PC-9 (cell line): ENCODE measurements around the gene TGM1. TPM values are rescaled to one million over a fixed set of nuclear protein-coding genes. Genes with fewer than 3 reads are reported as not detected.

Source experiments
- BruUV-seq: library from RNA; stranded (reverse); fragments of 400-500 nt; replicated peaks from 2 replicates; lab custom pipeline; 2021; lab: Mats Ljungman, UMichigan
- CTCF ChIA-PET: fragments of 300-600 bp; sonication (Branson Sonifier 250); formaldehyde crosslinking; loops from one replicate; lab custom pipeline; 2022; ENCODE audit warnings: antibody characterized with exemption; lab: Charles Lee
- POLR2A ChIA-PET: fragments of 300-600 bp; sonication (Branson Sonifier 250); formaldehyde crosslinking; loops from one replicate; lab custom pipeline; 2022; ENCODE audit warnings: antibody characterized with exemption; ENCODE audit not compliant: unreplicated experiment; lab: Charles Lee
- DNase-seq, 2 experiments: peaks; one replicate each; pipeline versions ENCODE4 v3.0.0 to v3.0.0-alpha.2; 2015 to 2022; ENCODE audit warnings: mixed read lengths in 1 of 2
- H2AFZ ChIP-seq: fragments of 200-600 bp; sonication (generic); 2 replicates; pipeline ENCODE4 v1.8.1; 2017; ENCODE audit warnings: antibody characterized with exemption
- H3F3A ChIP-seq: fragments of 200-600 bp; sonication (generic); 2 replicates; pipeline ENCODE4 v1.8.1; 2017; ENCODE audit warnings: antibody characterized with exemption, mild to moderate bottlenecking, low read depth; ENCODE audit not compliant: insufficient read depth
- H3K27ac ChIP-seq: fragments of 200-600 bp; sonication (generic); 2 replicates; pipeline ENCODE4 v1.6.1; 2016; ENCODE audit warnings: mixed run types
- H3K27me3 ChIP-seq: fragments of 200-600 bp; sonication (generic); 2 replicates; pipeline ENCODE4 v1.6.1; 2016; ENCODE audit warnings: low read depth, mixed run types; ENCODE audit not compliant: insufficient read depth
- H3K36me3 ChIP-seq: fragments of 200-600 bp; sonication (generic); 2 replicates; pipeline ENCODE4 v1.6.1; 2016; ENCODE audit warnings: low read depth, mixed run types
- H3K4me1 ChIP-seq: fragments of 200-600 bp; sonication (generic); replicated peaks from 2 replicates; pipeline ENCODE4 v1.6.1; 2016; ENCODE audit warnings: mixed run types; ENCODE audit not compliant: insufficient read depth
- H3K4me2 ChIP-seq: fragments of 200-600 bp; sonication (generic); 2 replicates; pipeline ENCODE4 v1.6.1; 2017; ENCODE audit warnings: mixed run types
- H3K4me3 ChIP-seq: fragments of 200-600 bp; sonication (generic); 2 replicates; pipeline ENCODE4 v1.6.1; 2016; ENCODE audit warnings: mixed run types
- H3K79me2 ChIP-seq: fragments of 200-600 bp; sonication (generic); 2 replicates; pipeline ENCODE4 v1.6.1; 2017; ENCODE audit warnings: low read depth, mixed run types
- H3K9me2 ChIP-seq: fragments of 200-600 bp; sonication (generic); 2 replicates; pipeline ENCODE4 v1.8.1; 2017; ENCODE audit warnings: mild to moderate bottlenecking; ENCODE audit not compliant: insufficient read depth
- H3K9me3 ChIP-seq: fragments of 200-600 bp; sonication (generic); 2 replicates; pipeline ENCODE4 v1.8.1; 2016; ENCODE audit warnings: low read depth; ENCODE audit not compliant: insufficient read depth
- H4K20me1 ChIP-seq: fragments of 200-600 bp; sonication (generic); 2 replicates; pipeline ENCODE4 v1.8.1; 2017; ENCODE audit not compliant: insufficient read depth
- EZH2 ChIP-seq: fragments of 200-600 bp; sonication (generic); IDR thresholded peaks from 2 replicates; pipeline ENCODE4 v1.8.0; 2017; ENCODE audit warnings: antibody characterized with exemption, low read depth
- intact Hi-C: fragments of 100-400 bp; cut with micrococcal nuclease; formaldehyde crosslinking; loops from one replicate; pipeline ENCODE4 v1.10.0; 2022; ENCODE audit not compliant: unreplicated experiment
- total RNA-seq: library from RNA; stranded (reverse); gene quantifications from 2 replicates; pipeline ENCODE4 v1.2.3, GENCODE V29; 2021
- TF ChIP-seq, protein P1 (sequence below): fragments of 200-600 bp; sonication (generic); conservative IDR thresholded peaks from 2 replicates; pipeline ENCODE4 v1.6.1; 2017; ENCODE audit warnings: mixed run types, antibody characterized with exemption, mild to moderate bottlenecking, moderate library complexity

The TGM1 gene
- total RNA-seq, 1 experiment from 2014 or later = 7.2 TPM

- TF ChIP-seq, protein P1, sequence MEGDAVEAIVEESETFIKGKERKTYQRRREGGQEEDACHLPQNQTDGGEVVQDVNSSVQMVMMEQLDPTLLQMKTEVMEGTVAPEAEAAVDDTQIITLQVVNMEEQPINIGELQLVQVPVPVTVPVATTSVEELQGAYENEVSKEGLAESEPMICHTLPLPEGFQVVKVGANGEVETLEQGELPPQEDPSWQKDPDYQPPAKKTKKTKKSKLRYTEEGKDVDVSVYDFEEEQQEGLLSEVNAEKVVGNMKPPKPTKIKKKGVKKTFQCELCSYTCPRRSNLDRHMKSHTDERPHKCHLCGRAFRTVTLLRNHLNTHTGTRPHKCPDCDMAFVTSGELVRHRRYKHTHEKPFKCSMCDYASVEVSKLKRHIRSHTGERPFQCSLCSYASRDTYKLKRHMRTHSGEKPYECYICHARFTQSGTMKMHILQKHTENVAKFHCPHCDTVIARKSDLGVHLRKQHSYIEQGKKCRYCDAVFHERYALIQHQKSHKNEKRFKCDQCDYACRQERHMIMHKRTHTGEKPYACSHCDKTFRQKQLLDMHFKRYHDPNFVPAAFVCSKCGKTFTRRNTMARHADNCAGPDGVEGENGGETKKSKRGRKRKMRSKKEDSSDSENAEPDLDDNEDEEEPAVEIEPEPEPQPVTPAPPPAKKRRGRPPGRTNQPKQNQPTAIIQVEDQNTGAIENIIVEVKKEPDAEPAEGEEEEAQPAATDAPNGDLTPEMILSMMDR = no peak
- no peak for TF ChIP-seq EZH2
- Histone ChIP-seq H3K4me3 (no peak overlapping the region), H3K4me2 (no peak overlapping the region), H3K27ac (no peak overlapping the region), H4K20me1 (no peaks in the 10 kb centered on the region), H3K27me3 (no peaks in the 10 kb centered on the region), H3F3A (peaks cover 7% of the 10 kb centered on the region; the same call in 1 of the 2 replicates), H2AFZ (no peak overlapping the region), H3K9me3 (no peaks in the 10 kb centered on the region), H3K79me2 (no peaks in the 10 kb centered on the region), H3K36me3 (no peaks in the 10 kb centered on the region), H3K4me1 (peaks cover 8% of the 10 kb centered on the region), H3K9me2 (no peaks in the 10 kb centered on the region)
- ChIA-PET CTCF (interaction anchor here (0.6 kb wide), 1 partner anchor 13 kb away, joined by 3 read pairs; no protein-coding TSS in a partner anchor), POLR2A (no interaction called here)
- BruUV-seq = no TSS peak
- intact Hi-C loops = no loop called here
- DNase-seq = no peak
These were observed 19.8 kb upstream of the TGM1 start for GRCh38 chr14:24282736-24283135.

GRCh38 chr14:24281636-24282035 lies 18.7 kb upstream of the TGM1 start:
- Histone ChIP-seq H4K20me1 (no peaks in the 10 kb centered on the region), H3K4me3 (no peak overlapping the region), H3K9me2 (no peaks in the 10 kb centered on the region), H3F3A (peaks cover 7% of the 10 kb centered on the region; the same call in 1 of the 2 replicates), H3K79me2 (no peaks in the 10 kb centered on the region), H3K9me3 (no peaks in the 10 kb centered on the region), H3K36me3 (no peaks in the 10 kb centered on the region), H3K4me2 (no peak overlapping the region), H2AFZ (no peak overlapping the region), H3K27ac (no peak overlapping the region), H3K4me1 (peaks cover 8% of the 10 kb centered on the region), H3K27me3 (no peaks in the 10 kb centered on the region)
- TF ChIP-seq, protein P1 = no peak
- no peak for TF ChIP-seq EZH2
- DNase-seq = no peak
- BruUV-seq = no TSS peak
- CTCF ChIA-PET = no interaction called here
- intact Hi-C loops = no loop called here
- POLR2A ChIA-PET = no interaction called here

DNA sequence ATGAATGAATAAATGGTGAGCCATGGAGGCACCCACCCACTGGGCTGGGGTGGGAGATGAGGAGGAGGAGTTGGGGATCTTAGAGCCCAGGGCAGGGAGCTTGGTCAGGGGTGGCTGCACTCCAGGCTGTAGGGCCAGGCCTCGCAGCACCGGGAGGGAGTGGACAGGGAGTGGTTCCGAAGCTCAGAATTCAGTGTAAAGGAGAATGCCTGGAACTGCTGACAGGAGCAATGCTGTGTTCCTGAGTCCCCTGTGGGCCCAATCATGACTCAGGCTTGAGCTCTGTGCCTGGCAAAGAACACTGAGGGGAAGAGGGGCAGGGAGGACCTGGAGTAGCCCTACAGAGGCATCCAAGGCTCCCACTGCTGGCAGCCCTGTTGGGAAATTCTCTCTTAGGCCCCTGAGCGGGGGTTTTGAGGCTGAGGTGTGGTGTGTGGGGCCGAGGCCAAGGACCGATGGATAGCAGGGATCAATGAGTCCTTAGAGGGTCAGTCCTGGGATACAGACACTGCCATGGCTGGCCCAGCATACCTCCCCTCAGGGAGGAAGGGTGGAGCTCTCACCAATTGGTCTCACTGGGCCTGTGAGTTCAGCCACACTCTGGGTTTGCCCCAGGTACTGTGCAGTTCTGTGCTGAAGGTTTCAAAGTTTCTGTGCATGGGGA lies 18.0 kb upstream of the TGM1 start:
- Histone ChIP-seq H3K27me3 (no peaks in the 10 kb centered on the region), H3K4me3 (no peak overlapping the region), H3K9me2 (no peaks in the 10 kb centered on the region), H3K4me1 (peaks cover 8% of the 10 kb centered on the region), H4K20me1 (no peaks in the 10 kb centered on the region), H3K27ac (no peak overlapping the region), H3F3A (peaks cover 7% of the 10 kb centered on the region; the same call in 1 of the 2 replicates), H3K79me2 (no peaks in the 10 kb centered on the region), H3K9me3 (no peaks in the 10 kb centered on the region), H3K4me2 (no peak overlapping the region), H2AFZ (no peak overlapping the region), H3K36me3 (no peaks in the 10 kb centered on the region)
- ChIA-PET CTCF (interaction anchor here (0.6 kb wide), 1 partner anchor 150 kb away, joined by 3 read pairs; no protein-coding TSS in a partner anchor), POLR2A (interaction anchor here (0.6 kb wide), 2 partner anchors 9 to 35 kb away, joined by 9 to 18 read pairs; no protein-coding TSS in a partner anchor)
- DNase-seq = no peak
- TF ChIP-seq, protein P1 = no peak
- no peak for TF ChIP-seq EZH2
- BruUV-seq = no TSS peak
- intact Hi-C loops = no loop called here
